GM12878 (cell line): ENCODE data around the gene HEG1. TPM values are rescaled to one million over a fixed set of nuclear protein-coding genes. Genes with fewer than 3 reads are reported as not detected.

Experiments used
- BCL11A ChIP-seq: IDR thresholded peaks from 2 replicates; pipeline ENCODE4 v1.6.1; 2011; ENCODE audit warnings: low read depth, low read length
- BRCA1 ChIP-seq: IDR thresholded peaks from 2 replicates; pipeline ENCODE4 v1.6.1; 2011; ENCODE audit warnings: low read depth, low read length, improper control_type of control experiment
- CEBPB ChIP-seq, 2 experiments: fragments of 150-350 bp in 1 of 2; IDR thresholded peaks; 2 replicates each; pipeline ENCODE4 v1.6.1; 2012 to 2014; ENCODE audit warnings: low read depth in 2 of 2, low read length in 2 of 2, borderline replicate concordance in 1 of 2, inconsistent platforms in 1 of 2
- CHD2 ChIP-seq: IDR thresholded peaks from 2 replicates; pipeline ENCODE4 v1.6.1; 2011; ENCODE audit warnings: low read depth, low read length, improper control_type of control experiment, borderline replicate concordance
- ETV6 ChIP-seq, 2 experiments: fragments of 450-650 bp in 1 of 2; IDR thresholded peaks in 1 of 2; conservative IDR thresholded peaks in 1 of 2; 2 replicates each; pipeline ENCODE4 v1.6.1; 2014; ENCODE audit warnings: antibody characterized with exemption in 1 of 2, borderline replicate concordance in 1 of 2, low read depth in 1 of 2, mild to moderate bottlenecking in 1 of 2, moderate library complexity in 1 of 2
- HDAC2 ChIP-seq: fragments of 200-600 bp; sonication (generic); IDR thresholded peaks from 2 replicates; pipeline ENCODE4 v1.6.1; 2017
- MEF2A ChIP-seq: IDR thresholded peaks from 2 replicates; pipeline ENCODE4 v1.6.1; 2011; ENCODE audit warnings: low read depth, mild to moderate bottlenecking, low read length, moderate library complexity; ENCODE audit not compliant: insufficient read depth
- MEF2B ChIP-seq: fragments of 450-650 bp; IDR thresholded peaks from 2 replicates; pipeline ENCODE4 v1.6.1; 2018; ENCODE audit warnings: mild to moderate bottlenecking, moderate library complexity; ENCODE audit not compliant: partially characterized antibody, poor library complexity, severe bottlenecking
- MYC ChIP-seq: IDR thresholded peaks from 2 replicates; pipeline ENCODE4 v1.6.1; 2011; ENCODE audit warnings: mild to moderate bottlenecking, low read length, moderate library complexity, inconsistent platforms; ENCODE audit not compliant: insufficient read depth, insufficient replicate concordance, insufficient read length, severe bottlenecking
- NR2C2 ChIP-seq: IDR thresholded peaks from 2 replicates; pipeline ENCODE4 v1.6.1; 2011; ENCODE audit warnings: borderline replicate concordance, low read depth; ENCODE audit not compliant: control insufficient read depth, insufficient read length
- PAX5 ChIP-seq: IDR thresholded peaks from 2 replicates; pipeline ENCODE4 v1.6.1; 2011; ENCODE audit warnings: low read depth, low read length, borderline replicate concordance
- RELA ChIP-seq: fragments of 450-650 bp; IDR thresholded peaks from 2 replicates; pipeline ENCODE4 v1.8.0; 2014; ENCODE audit warnings: borderline replicate concordance; ENCODE audit not compliant: partially characterized antibody
- RFX5 ChIP-seq: IDR thresholded peaks from 2 replicates; pipeline ENCODE4 v1.6.1; 2011; ENCODE audit warnings: low read depth, low read length, improper control_type of control experiment
- SIN3A ChIP-seq: IDR thresholded peaks from 2 replicates; pipeline ENCODE4 v1.6.1; 2012; ENCODE audit warnings: low read depth, low read length, improper control_type of control experiment
- SMAD5 ChIP-seq: IDR thresholded peaks from 2 replicates; pipeline ENCODE4 v1.6.1; 2016; ENCODE audit warnings: antibody characterized with exemption, low read depth
- SMARCA5 ChIP-seq: fragments of 450-650 bp; IDR thresholded peaks from 2 replicates; pipeline ENCODE4 v1.6.1; 2017; ENCODE audit warnings: mild to moderate bottlenecking
- SPI1 ChIP-seq: IDR thresholded peaks from 2 replicates; pipeline ENCODE4 v1.6.1; 2011; ENCODE audit warnings: low read depth, mild to moderate bottlenecking, low read length, moderate library complexity, borderline replicate concordance; ENCODE audit not compliant: insufficient read depth
- SREBF1 ChIP-seq: IDR thresholded peaks from 2 replicates; pipeline ENCODE4 v1.6.1; 2012; ENCODE audit warnings: mild to moderate bottlenecking, low read length
- TARDBP ChIP-seq: IDR thresholded peaks from 2 replicates; pipeline ENCODE4 v1.6.1; 2016; ENCODE audit warnings: borderline replicate concordance
- WRNIP1 ChIP-seq: IDR thresholded peaks from 2 replicates; pipeline ENCODE4 v1.6.1; 2011; ENCODE audit warnings: low read depth, low read length, improper control_type of control experiment, borderline replicate concordance
- ZBTB33 ChIP-seq: fragments of 450-650 bp; IDR thresholded peaks from 2 replicates; pipeline ENCODE4 v1.6.1; 2017; ENCODE audit warnings: mild to moderate bottlenecking
- ZNF274 ChIP-seq: IDR thresholded peaks from one replicate; pipeline ENCODE4 v1.8.0; 2011; ENCODE audit not compliant: insufficient read length, insufficient read depth
- ZZZ3 ChIP-seq: IDR thresholded peaks from 2 replicates; pipeline ENCODE4 v1.6.1; 2011; ENCODE audit warnings: low read depth; ENCODE audit not compliant: control insufficient read depth, insufficient read length
- polyA plus RNA-seq, 11 experiments: library from polyadenylated mRNA; depleted of rRNA in 4 of 11; unstranded in 6 of 11; stranded (reverse) in 5 of 11; fragments of >200 nt; fragmentation: Nextera tagmentation in 4 of 11; fragmentation: Illumina TruSeq in 1 of 11; extraction: Ambion mirVana in 4 of 11; extraction: Trizol in 1 of 11; gene quantifications; 1 replicate in 1 of 11; 2 replicates in 10 of 11; pipeline versions ENCODE4 v1.2.1 to v1.2.3, GENCODE V29; 2011 to 2016; ENCODE audit warnings: inconsistent platforms in 2 of 11, missing spikeins in 2 of 11, low read depth in 1 of 11
- total RNA-seq, 4 experiments: library from RNA; depleted of rRNA in 3 of 4; stranded (reverse); fragments of >200 nt in 3 of 4; fragmentation: Illumina TruSeq in 1 of 4; extraction: Trizol in 1 of 4; gene quantifications; 2 replicates each; pipeline versions ENCODE4 v1.2.1 to v1.2.3, GENCODE V29; 2013 to 2021
- TF ChIP-seq, protein P1 (sequence below): fragments of 450-650 bp; IDR thresholded peaks from 2 replicates; pipeline ENCODE4 v1.6.1; 2017; ENCODE audit warnings: low read depth, mild to moderate bottlenecking, moderate library complexity
- TF ChIP-seq, protein P2 (sequence below): fragments of 150-350 bp; IDR thresholded peaks from 2 replicates; pipeline ENCODE4 v1.6.1; 2014; ENCODE audit warnings: mild to moderate bottlenecking, low read depth, low read length

HEG1 gene
- total and polyA plus RNA-seq, 10 of the 15 experiments (the other 5 are each of a cell fraction or from before 2014, with no cell fraction given) = 2.2 to 32.1 (median 7.6) TPM

GRCh38 chr3:125051715-125052581 lies 3.8 kb downstream of the HEG1 start (continued):
- TF ChIP-seq, protein P1, sequence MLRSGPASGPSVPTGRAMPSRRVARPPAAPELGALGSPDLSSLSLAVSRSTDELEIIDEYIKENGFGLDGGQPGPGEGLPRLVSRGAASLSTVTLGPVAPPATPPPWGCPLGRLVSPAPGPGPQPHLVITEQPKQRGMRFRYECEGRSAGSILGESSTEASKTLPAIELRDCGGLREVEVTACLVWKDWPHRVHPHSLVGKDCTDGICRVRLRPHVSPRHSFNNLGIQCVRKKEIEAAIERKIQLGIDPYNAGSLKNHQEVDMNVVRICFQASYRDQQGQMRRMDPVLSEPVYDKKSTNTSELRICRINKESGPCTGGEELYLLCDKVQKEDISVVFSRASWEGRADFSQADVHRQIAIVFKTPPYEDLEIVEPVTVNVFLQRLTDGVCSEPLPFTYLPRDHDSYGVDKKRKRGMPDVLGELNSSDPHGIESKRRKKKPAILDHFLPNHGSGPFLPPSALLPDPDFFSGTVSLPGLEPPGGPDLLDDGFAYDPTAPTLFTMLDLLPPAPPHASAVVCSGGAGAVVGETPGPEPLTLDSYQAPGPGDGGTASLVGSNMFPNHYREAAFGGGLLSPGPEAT = peak; percentile 63; the same call in 1 of the 2 replicates
- TF ChIP-seq CEBPB (IDR thresholded peaks at IDR 0.05; ENCODE audit: borderline replicate concordance in 1 of 2, low read depth in 2 of 2, low read length in 2 of 2) (no peak; a peak in 1 of 4 replicates), ZZZ3 (no peak), SMAD5 (no peak), ZBTB33 (no peak), MEF2B (peak; percentile 24), BCL11A (no peak; the same call in 1 of the 2 replicates), MEF2A (no peak), MYC (no peak), PAX5 (no peak), SMARCA5 (0 out of 2 replicates have a peak, but pooled peaks have one; percentile 12), BRCA1 (no peak), NR2C2 (no peak), RELA (no peak), ETV6 (conservative IDR thresholded peaks at IDR 0.05 in 1 of 2, IDR thresholded peaks at IDR 0.05 in 1 of 2; ENCODE audit: borderline replicate concordance in 1 of 2, low read depth in 1 of 2) (no peak; a peak in 1 of 4 replicates), CHD2 (no peak), SPI1 (0 out of 2 replicates have a peak, but pooled peaks have one; percentile 24), SREBF1 (no peak), RFX5 (no peak), HDAC2 (no peak), SIN3A (no peak; the same call in 1 of the 2 replicates), WRNIP1 (no peak), ZNF274 (no peak), TARDBP (no peak)
- TF ChIP-seq, protein P2, sequence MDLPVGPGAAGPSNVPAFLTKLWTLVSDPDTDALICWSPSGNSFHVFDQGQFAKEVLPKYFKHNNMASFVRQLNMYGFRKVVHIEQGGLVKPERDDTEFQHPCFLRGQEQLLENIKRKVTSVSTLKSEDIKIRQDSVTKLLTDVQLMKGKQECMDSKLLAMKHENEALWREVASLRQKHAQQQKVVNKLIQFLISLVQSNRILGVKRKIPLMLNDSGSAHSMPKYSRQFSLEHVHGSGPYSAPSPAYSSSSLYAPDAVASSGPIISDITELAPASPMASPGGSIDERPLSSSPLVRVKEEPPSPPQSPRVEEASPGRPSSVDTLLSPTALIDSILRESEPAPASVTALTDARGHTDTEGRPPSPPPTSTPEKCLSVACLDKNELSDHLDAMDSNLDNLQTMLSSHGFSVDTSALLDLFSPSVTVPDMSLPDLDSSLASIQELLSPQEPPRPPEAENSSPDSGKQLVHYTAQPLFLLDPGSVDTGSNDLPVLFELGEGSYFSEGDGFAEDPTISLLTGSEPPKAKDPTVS = no peak
